HepG2 (cell line): ENCODE measurements around the gene CEP97. TPM values are rescaled to one million over a fixed set of nuclear protein-coding genes. Genes with fewer than 3 reads are reported as not detected.

Experiments
- DRAP1 ChIP-seq: IDR thresholded peaks from 2 replicates; pipeline ENCODE4 v1.6.1; 2016; ENCODE audit warnings: missing genetic modification reagents, missing compliant biosample characterization
- MIXL1 ChIP-seq: IDR thresholded peaks from 2 replicates; pipeline ENCODE4 v1.6.1; 2016
- MTA3 ChIP-seq: sonication (generic); formaldehyde crosslinking; IDR thresholded peaks from 2 replicates; pipeline ENCODE4 v1.4.0; 2020; ENCODE audit warnings: missing genetic modification reagents
- RARA ChIP-seq: IDR thresholded peaks from 2 replicates; pipeline ENCODE4 v1.6.1; 2016; ENCODE audit warnings: missing genetic modification reagents, missing compliant biosample characterization
- SRF ChIP-seq: IDR thresholded peaks from 2 replicates; pipeline ENCODE4 v1.6.1; 2011; ENCODE audit warnings: mild to moderate bottlenecking, low read depth, low read length, moderate library complexity
- ZBTB14 ChIP-seq: sonication (generic); formaldehyde crosslinking; IDR thresholded peaks from 2 replicates; pipeline ENCODE4 v1.4.0; 2020; ENCODE audit warnings: missing genetic modification reagents
- ZNF180 ChIP-seq: sonication (generic); formaldehyde crosslinking; IDR thresholded peaks from 2 replicates; pipeline ENCODE4 v1.4.0; 2020; ENCODE audit warnings: low read depth, missing genetic modification reagents, borderline replicate concordance
- polyA plus RNA-seq, 8 experiments: library from polyadenylated mRNA; depleted of rRNA in 3 of 8; stranded (reverse) in 7 of 8; unstranded in 1 of 8; fragments of >200 nt; fragmentation: Illumina TruSeq in 4 of 8; extraction: Trizol in 4 of 8; gene quantifications; 2 replicates each; pipeline versions ENCODE4 v1.2.1 to v1.2.3, GENCODE V29; 2011 to 2016; ENCODE audit warnings: low read depth in 4 of 8, missing spikeins in 1 of 8, mixed read lengths in 1 of 8; ENCODE audit not compliant: insufficient read depth in 1 of 8
- total RNA-seq, 5 experiments: library from RNA; depleted of rRNA; stranded (reverse); fragments of >200 nt; fragmentation: Illumina TruSeq; extraction: Trizol; gene quantifications; 2 replicates each; pipeline ENCODE4 v1.2.3, GENCODE V29; 2016; ENCODE audit warnings: low read depth in 1 of 5
- TF ChIP-seq, protein P1 (sequence below): fragments of 450-650 bp; IDR thresholded peaks from 2 replicates; pipeline ENCODE4 v1.6.1; 2017; ENCODE audit warnings: mild to moderate bottlenecking
- TF ChIP-seq, protein P2 (sequence below): sonication (generic); formaldehyde crosslinking; IDR thresholded peaks from 2 replicates; pipeline ENCODE4 v1.4.0; 2020; ENCODE audit warnings: missing genetic modification reagents, borderline replicate concordance
- TF ChIP-seq, protein P3 (sequence below): IDR thresholded peaks from 2 replicates; pipeline ENCODE4 v1.4.0; 2020; ENCODE audit warnings: mild to moderate bottlenecking, missing genetic modification reagents

CEP97 gene
- total and polyA plus RNA-seq, 2 of the 13 experiments (the other 11 are each of a cell fraction or from before 2014, with no cell fraction given), result 0.99 to 6.5 TPM

- TF ChIP-seq, protein P1, sequence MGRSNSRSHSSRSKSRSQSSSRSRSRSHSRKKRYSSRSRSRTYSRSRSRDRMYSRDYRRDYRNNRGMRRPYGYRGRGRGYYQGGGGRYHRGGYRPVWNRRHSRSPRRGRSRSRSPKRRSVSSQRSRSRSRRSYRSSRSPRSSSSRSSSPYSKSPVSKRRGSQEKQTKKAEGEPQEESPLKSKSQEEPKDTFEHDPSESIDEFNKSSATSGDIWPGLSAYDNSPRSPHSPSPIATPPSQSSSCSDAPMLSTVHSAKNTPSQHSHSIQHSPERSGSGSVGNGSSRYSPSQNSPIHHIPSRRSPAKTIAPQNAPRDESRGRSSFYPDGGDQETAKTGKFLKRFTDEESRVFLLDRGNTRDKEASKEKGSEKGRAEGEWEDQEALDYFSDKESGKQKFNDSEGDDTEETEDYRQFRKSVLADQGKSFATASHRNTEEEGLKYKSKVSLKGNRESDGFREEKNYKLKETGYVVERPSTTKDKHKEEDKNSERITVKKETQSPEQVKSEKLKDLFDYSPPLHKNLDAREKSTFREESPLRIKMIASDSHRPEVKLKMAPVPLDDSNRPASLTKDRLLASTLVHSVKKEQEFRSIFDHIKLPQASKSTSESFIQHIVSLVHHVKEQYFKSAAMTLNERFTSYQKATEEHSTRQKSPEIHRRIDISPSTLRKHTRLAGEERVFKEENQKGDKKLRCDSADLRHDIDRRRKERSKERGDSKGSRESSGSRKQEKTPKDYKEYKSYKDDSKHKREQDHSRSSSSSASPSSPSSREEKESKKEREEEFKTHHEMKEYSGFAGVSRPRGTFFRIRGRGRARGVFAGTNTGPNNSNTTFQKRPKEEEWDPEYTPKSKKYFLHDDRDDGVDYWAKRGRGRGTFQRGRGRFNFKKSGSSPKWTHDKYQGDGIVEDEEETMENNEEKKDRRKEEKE, result no peak
- no peak for TF ChIP-seq RARA
- no peak for TF ChIP-seq MIXL1 (CRISPR knock-in tag)
- TF ChIP-seq, protein P2, sequence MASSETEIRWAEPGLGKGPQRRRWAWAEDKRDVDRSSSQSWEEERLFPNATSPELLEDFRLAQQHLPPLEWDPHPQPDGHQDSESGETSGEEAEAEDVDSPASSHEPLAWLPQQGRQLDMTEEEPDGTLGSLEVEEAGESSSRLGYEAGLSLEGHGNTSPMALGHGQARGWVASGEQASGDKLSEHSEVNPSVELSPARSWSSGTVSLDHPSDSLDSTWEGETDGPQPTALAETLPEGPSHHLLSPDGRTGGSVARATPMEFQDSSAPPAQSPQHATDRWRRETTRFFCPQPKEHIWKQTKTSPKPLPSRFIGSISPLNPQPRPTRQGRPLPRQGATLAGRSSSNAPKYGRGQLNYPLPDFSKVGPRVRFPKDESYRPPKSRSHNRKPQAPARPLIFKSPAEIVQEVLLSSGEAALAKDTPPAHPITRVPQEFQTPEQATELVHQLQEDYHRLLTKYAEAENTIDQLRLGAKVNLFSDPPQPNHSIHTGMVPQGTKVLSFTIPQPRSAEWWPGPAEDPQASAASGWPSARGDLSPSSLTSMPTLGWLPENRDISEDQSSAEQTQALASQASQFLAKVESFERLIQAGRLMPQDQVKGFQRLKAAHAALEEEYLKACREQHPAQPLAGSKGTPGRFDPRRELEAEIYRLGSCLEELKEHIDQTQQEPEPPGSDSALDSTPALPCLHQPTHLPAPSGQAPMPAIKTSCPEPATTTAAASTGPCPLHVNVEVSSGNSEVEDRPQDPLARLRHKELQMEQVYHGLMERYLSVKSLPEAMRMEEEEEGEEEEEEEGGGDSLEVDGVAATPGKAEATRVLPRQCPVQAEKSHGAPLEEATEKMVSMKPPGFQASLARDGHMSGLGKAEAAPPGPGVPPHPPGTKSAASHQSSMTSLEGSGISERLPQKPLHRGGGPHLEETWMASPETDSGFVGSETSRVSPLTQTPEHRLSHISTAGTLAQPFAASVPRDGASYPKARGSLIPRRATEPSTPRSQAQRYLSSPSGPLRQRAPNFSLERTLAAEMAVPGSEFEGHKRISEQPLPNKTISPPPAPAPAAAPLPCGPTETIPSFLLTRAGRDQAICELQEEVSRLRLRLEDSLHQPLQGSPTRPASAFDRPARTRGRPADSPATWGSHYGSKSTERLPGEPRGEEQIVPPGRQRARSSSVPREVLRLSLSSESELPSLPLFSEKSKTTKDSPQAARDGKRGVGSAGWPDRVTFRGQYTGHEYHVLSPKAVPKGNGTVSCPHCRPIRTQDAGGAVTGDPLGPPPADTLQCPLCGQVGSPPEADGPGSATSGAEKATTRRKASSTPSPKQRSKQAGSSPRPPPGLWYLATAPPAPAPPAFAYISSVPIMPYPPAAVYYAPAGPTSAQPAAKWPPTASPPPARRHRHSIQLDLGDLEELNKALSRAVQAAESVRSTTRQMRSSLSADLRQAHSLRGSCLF, result no peak
- no peak for TF ChIP-seq DRAP1
- no peak for TF ChIP-seq ZNF180 (CRISPR knock-in tag)
- TF ChIP-seq, protein P3, sequence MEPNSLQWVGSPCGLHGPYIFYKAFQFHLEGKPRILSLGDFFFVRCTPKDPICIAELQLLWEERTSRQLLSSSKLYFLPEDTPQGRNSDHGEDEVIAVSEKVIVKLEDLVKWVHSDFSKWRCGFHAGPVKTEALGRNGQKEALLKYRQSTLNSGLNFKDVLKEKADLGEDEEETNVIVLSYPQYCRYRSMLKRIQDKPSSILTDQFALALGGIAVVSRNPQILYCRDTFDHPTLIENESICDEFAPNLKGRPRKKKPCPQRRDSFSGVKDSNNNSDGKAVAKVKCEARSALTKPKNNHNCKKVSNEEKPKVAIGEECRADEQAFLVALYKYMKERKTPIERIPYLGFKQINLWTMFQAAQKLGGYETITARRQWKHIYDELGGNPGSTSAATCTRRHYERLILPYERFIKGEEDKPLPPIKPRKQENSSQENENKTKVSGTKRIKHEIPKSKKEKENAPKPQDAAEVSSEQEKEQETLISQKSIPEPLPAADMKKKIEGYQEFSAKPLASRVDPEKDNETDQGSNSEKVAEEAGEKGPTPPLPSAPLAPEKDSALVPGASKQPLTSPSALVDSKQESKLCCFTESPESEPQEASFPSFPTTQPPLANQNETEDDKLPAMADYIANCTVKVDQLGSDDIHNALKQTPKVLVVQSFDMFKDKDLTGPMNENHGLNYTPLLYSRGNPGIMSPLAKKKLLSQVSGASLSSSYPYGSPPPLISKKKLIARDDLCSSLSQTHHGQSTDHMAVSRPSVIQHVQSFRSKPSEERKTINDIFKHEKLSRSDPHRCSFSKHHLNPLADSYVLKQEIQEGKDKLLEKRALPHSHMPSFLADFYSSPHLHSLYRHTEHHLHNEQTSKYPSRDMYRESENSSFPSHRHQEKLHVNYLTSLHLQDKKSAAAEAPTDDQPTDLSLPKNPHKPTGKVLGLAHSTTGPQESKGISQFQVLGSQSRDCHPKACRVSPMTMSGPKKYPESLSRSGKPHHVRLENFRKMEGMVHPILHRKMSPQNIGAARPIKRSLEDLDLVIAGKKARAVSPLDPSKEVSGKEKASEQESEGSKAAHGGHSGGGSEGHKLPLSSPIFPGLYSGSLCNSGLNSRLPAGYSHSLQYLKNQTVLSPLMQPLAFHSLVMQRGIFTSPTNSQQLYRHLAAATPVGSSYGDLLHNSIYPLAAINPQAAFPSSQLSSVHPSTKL (CRISPR knock-in tag), result 0 out of 2 replicates have a peak, but pooled peaks have one; percentile 18
- no peak for TF ChIP-seq SRF
- TF ChIP-seq MTA3 (CRISPR knock-in tag), result no peak
- no peak for TF ChIP-seq ZBTB14 (CRISPR knock-in tag)
Observed at GRCh38 chr3:101809178-101810021, 85.0 kb downstream of the CEP97 start (continued).
